Esophagus muscularis mucosa (tissue), 3 donors: ENCODE measurements around the gene SLC25A13.

Experiments used
- CTCF ChIP-seq, 3 experiments: fragments of 200-600 bp in 2 of 3; fragments of 450-650 bp in 1 of 3; sonication (generic) in 2 of 3; IDR thresholded peaks; one replicate each; pipeline ENCODE4 v1.5.1; 2017 to 2019; ENCODE audit warnings: antibody characterized with exemption in 3 of 3, mild to moderate bottlenecking in 2 of 3, moderate library complexity in 1 of 3
- POLR2A ChIP-seq: fragments of 450-650 bp; IDR thresholded peaks from one replicate; pipeline ENCODE4 v1.6.1; 2017; ENCODE audit warnings: antibody characterized with exemption, moderate library complexity, mild to moderate bottlenecking, low read depth

GRCh38 chr7:96303105-96303685 lies 18.7 kb downstream of the SLC25A13 start:
- TF ChIP-seq CTCF (IDR thresholded peaks at IDR 0.05) (no peak), POLR2A (no peak)
